ENCODE results near the gene BEST1. TPM values are rescaled to one million over a fixed set of nuclear protein-coding genes. Genes with fewer than 3 reads are reported as not detected.
A peak's percentile ranks its signal among the peaks of the same experiment; 100 is the strongest.

Gene BEST1
- total RNA-seq, 4 donors from 2014 or later: 3.0 to 4.0 (median 3.4) TPM

- Histone ChIP-seq H3K36me3 (peaks cover 0 to 47% of the 10 kb centered on the region in 2 donors), H3K27me3 (peaks cover 24% of the 10 kb centered on the region), H3K4me3 (no peak overlapping the region), H3K4me1 (peaks cover 0 to 60% (median 17%) of the 10 kb centered on the region in 3 donors), H3K27ac (no peak overlapping the region), H3K9me3 (no peaks in the 10 kb centered on the region)
- ATAC-seq: no peak
- TF ChIP-seq POLR2AphosphoS5 (IDR thresholded peaks at IDR 0.05) (no peak), CTCF (IDR thresholded peaks at IDR 0.05) (no peak), EP300 (IDR thresholded peaks at IDR 0.05) (no peak), POLR2A (IDR thresholded peaks at IDR 0.05) (no peak)
- 64% methylated on average over 3 of the region's 3 CpGs; no CpG with 5 or more reads in 1 of the 2 donors for WGBS, 2 donors (ENCODE audit: low coverage in 1 of 2)
Measured at GRCh38 chr11:61958590-61958989, 8.4 kb downstream of the BEST1 start.

- H3K4me3 ChIP-seq: no peak overlapping the region
- ATAC-seq: no peak
- H3K9me3 ChIP-seq: no peaks in the 10 kb centered on the region
- WGBS, 2 donors (ENCODE audit: low coverage in 1 of 2): 0% methylated on average over 1 of the region's 2 CpGs
- no peak for TF ChIP-seq EP300 (IDR thresholded peaks at IDR 0.05)
- TF ChIP-seq POLR2AphosphoS5 (IDR thresholded peaks at IDR 0.05): no peak
- TF ChIP-seq POLR2A (IDR thresholded peaks at IDR 0.05): no peak
- no peak for TF ChIP-seq CTCF (IDR thresholded peaks at IDR 0.05)
- peaks cover 0 to 53% of the 10 kb centered on the region in 2 donors for H3K36me3 ChIP-seq
- peaks cover 0 to 64% (median 19%) of the 10 kb centered on the region in 3 donors for H3K4me1 ChIP-seq
- H3K27me3 ChIP-seq: peaks cover 19% of the 10 kb centered on the region
- peak overlapping the region in 1 of 4 donors; percentile 9 for H3K27ac ChIP-seq
Measured at GRCh38 chr11:61959114-61959513, 9.0 kb downstream of the BEST1 start.

GRCh38 chr11:61959678-61960077 is 9.5 kb downstream of the BEST1 start:
- H3K27ac ChIP-seq: peak overlapping the region in 3 of 4 donors; percentile 7 to 99 (median 9)

GRCh38 chr11:61960532-61960931 is 10.4 kb downstream of the BEST1 start:
- TF ChIP-seq EP300 (IDR thresholded peaks at IDR 0.05) (no peak), CTCF (IDR thresholded peaks at IDR 0.05) (no peak), POLR2AphosphoS5 (IDR thresholded peaks at IDR 0.05) (no peak), POLR2A (IDR thresholded peaks at IDR 0.05) (no peak)
- no CpG with 5 or more reads among the region's 3 CpGs for WGBS, 2 donors (ENCODE audit: low coverage in 1 of 2)
- H3K27me3 ChIP-seq: peaks cover 5% of the 10 kb centered on the region
- peaks cover 0 to 64% (median 15%) of the 10 kb centered on the region in 3 donors for H3K4me1 ChIP-seq
- no peak for ATAC-seq
- no peak overlapping the region for H3K4me3 ChIP-seq
- H3K9me3 ChIP-seq: no peaks in the 10 kb centered on the region
- peak overlapping the region in 3 of 4 donors; percentile 91 to 99 (median 99) for H3K27ac ChIP-seq
- H3K36me3 ChIP-seq: peaks cover 0 to 67% of the 10 kb centered on the region in 2 donors

More at GRCh38 chr11:61959678-61960077, 9.5 kb downstream of the BEST1 start:
- Histone ChIP-seq H3K4me3 (no peak overlapping the region), H3K4me1 (peaks cover 0 to 64% (median 20%) of the 10 kb centered on the region in 3 donors), H3K36me3 (peaks cover 0 to 58% of the 10 kb centered on the region in 2 donors), H3K9me3 (no peaks in the 10 kb centered on the region), H3K27me3 (peaks cover 13% of the 10 kb centered on the region)
- WGBS, 2 donors (ENCODE audit: low coverage in 1 of 2): no CpG with 5 or more reads among the region's 6 CpGs
- TF ChIP-seq POLR2A (IDR thresholded peaks at IDR 0.05): no peak
- no peak for TF ChIP-seq POLR2AphosphoS5 (IDR thresholded peaks at IDR 0.05)
- no peak for TF ChIP-seq EP300 (IDR thresholded peaks at IDR 0.05)
- TF ChIP-seq CTCF (IDR thresholded peaks at IDR 0.05): no peak
- no peak for ATAC-seq

GRCh38 chr11:61961570-61962212 is 11.5 kb downstream of the BEST1 start:
- Histone ChIP-seq H3K9me3 (no peaks in the 10 kb centered on the region), H3K27ac (peak overlapping the region in 3 of 4 donors; percentile 91 to 99 (median 99)), H3K36me3 (peaks cover 0 to 68% of the 10 kb centered on the region in 2 donors), H3K27me3 (no peaks in the 10 kb centered on the region), H3K4me3 (no peak overlapping the region), H3K4me1 (peaks cover 0 to 56% (median 12%) of the 10 kb centered on the region in 3 donors)
- TF ChIP-seq POLR2A (IDR thresholded peaks at IDR 0.05): no peak
- TF ChIP-seq POLR2AphosphoS5 (IDR thresholded peaks at IDR 0.05): peak; percentile 8
- 98% methylated on average over 6 of the region's 8 CpGs; no CpG with 5 or more reads in 1 of the 2 donors for WGBS, 2 donors (ENCODE audit: low coverage in 1 of 2)
- peak; percentile 30 for ATAC-seq

Data from gastroesophageal sphincter (tissue), 4 donors.